GM18861 (cell line): ENCODE measurements around the gene PLLP.
"Not testable (repeated sequence)": the region's sequence is repeated elsewhere in the genome, so short reads cannot be mapped to it uniquely, and the experiment has no call there.

ENCODE experiments used
- ATAC-seq: cut with Tn5 transposase; IDR thresholded peaks from one replicate; pipeline ENCODE4 v1.9.1; 2021; ENCODE audit not compliant: unreplicated experiment

Gene PLLP

GRCh38 chr16:57275946-57276345 lies 8.5 kb downstream of the PLLP start:
- ATAC-seq: not testable (repeated sequence)

GRCh38 chr16:57273826-57274225 lies 10.6 kb downstream of the PLLP start:
- no peak for ATAC-seq

GRCh38 chr16:57273359-57273758 lies 11.1 kb downstream of the PLLP start:
- no peak for ATAC-seq

GRCh38 chr16:57271867-57272495 lies 12.5 kb downstream of the PLLP start:
- no peak for ATAC-seq

- ATAC-seq: no peak
These were observed 13.5 kb downstream of the PLLP start for GRCh38 chr16:57271063-57271345.

GRCh38 chr16:57270221-57271062 lies 14.0 kb downstream of the PLLP start:
- no peak for ATAC-seq

GRCh38 chr16:57268804-57269800 lies 15.4 kb downstream of the PLLP start:
- no peak for ATAC-seq

GRCh38 chr16:57267343-57267742 lies 17.1 kb downstream of the PLLP start:
- not testable (repeated sequence) for ATAC-seq

- ATAC-seq: no peak
These were observed 17.8 kb downstream of the PLLP start for GRCh38 chr16:57266531-57267260.

GRCh38 chr16:57265850-57266530 lies 18.5 kb downstream of the PLLP start:
- no peak for ATAC-seq

GRCh38 chr16:57264950-57265371 lies 19.5 kb downstream of the PLLP start:
- no peak for ATAC-seq

GRCh38 chr16:57264381-57264780 lies 20.1 kb downstream of the PLLP start:
- ATAC-seq: no peak

- ATAC-seq: no peak
These were observed 20.7 kb downstream of the PLLP start for GRCh38 chr16:57263541-57264351.

GRCh38 chr16:57262841-57263540 lies 21.5 kb downstream of the PLLP start:
- no peak for ATAC-seq

- ATAC-seq: no peak
These were observed 22.7 kb downstream of the PLLP start for GRCh38 chr16:57261806-57262205.

GRCh38 chr16:57260294-57260929 lies 24.1 kb downstream of the PLLP start:
- no peak for ATAC-seq

- ATAC-seq: no peak
These were observed 25.5 kb downstream of the PLLP start for GRCh38 chr16:57258910-57259475.
